ENCODE data around the gene SH2D3C.

The SH2D3C gene

GRCh38 chr9:127817881-127818434, 39.5 kb upstream of the SH2D3C start:
- in situ Hi-C loops (cut with MboI; ENCODE audit: low pct_unique_long_range_greater_than_20kb, low sequenced_read_pairs, unreplicated experiment): no loop called here
- no peak for DNase-seq (ENCODE audit: low spot score)
- no peak for TF ChIP-seq CTCF (IDR thresholded peaks at IDR 0.05; ENCODE audit: extremely low read depth, insufficient read depth, missing control alignments)

GRCh38 chr9:127816728-127817127, 38.3 kb upstream of the SH2D3C start:
- in situ Hi-C loops (cut with MboI; ENCODE audit: low pct_unique_long_range_greater_than_20kb, low sequenced_read_pairs, unreplicated experiment): no loop called here

GRCh38 chr9:127816362-127816725, 37.9 kb upstream of the SH2D3C start:
- in situ Hi-C loops (cut with MboI; ENCODE audit: low pct_unique_long_range_greater_than_20kb, low sequenced_read_pairs, unreplicated experiment): no loop called here
- no peak for TF ChIP-seq CTCF (IDR thresholded peaks at IDR 0.05; ENCODE audit: extremely low read depth, insufficient read depth, missing control alignments)
- no peak for DNase-seq (ENCODE audit: low spot score)

More at GRCh38 chr9:127816728-127817127, 38.3 kb upstream of the SH2D3C start:
- DNase-seq (ENCODE audit: low spot score): no peak
- no peak for TF ChIP-seq CTCF (IDR thresholded peaks at IDR 0.05; ENCODE audit: extremely low read depth, insufficient read depth, missing control alignments)

GRCh38 chr9:127815512-127816361, 37.3 kb upstream of the SH2D3C start:
- DNase-seq (ENCODE audit: low spot score): no peak
- no peak for TF ChIP-seq CTCF (IDR thresholded peaks at IDR 0.05; ENCODE audit: extremely low read depth, insufficient read depth, missing control alignments)
- in situ Hi-C loops (cut with MboI; ENCODE audit: low pct_unique_long_range_greater_than_20kb, low sequenced_read_pairs, unreplicated experiment): no loop called here

GRCh38 chr9:127814619-127815511, 36.4 kb upstream of the SH2D3C start:
- in situ Hi-C loops (cut with MboI; ENCODE audit: low pct_unique_long_range_greater_than_20kb, low sequenced_read_pairs, unreplicated experiment): no loop called here
- TF ChIP-seq CTCF (IDR thresholded peaks at IDR 0.05; ENCODE audit: extremely low read depth, insufficient read depth, missing control alignments): no peak
- DNase-seq (ENCODE audit: low spot score): no peak

- no peak for TF ChIP-seq CTCF (IDR thresholded peaks at IDR 0.05; ENCODE audit: extremely low read depth, insufficient read depth, missing control alignments)
- no peak for DNase-seq (ENCODE audit: low spot score)
- in situ Hi-C loops (cut with MboI; ENCODE audit: low pct_unique_long_range_greater_than_20kb, low sequenced_read_pairs, unreplicated experiment): no loop called here
Measured at GRCh38 chr9:127813686-127814226, 35.3 kb upstream of the SH2D3C start.

Data from GM13977 (cell line).